Neural cell (in vitro differentiated cells): ENCODE results near the gene SART3.

ENCODE experiments used
- TF ChIP-seq, protein P1 (sequence below): fragments of 450-650 bp; IDR thresholded peaks from 2 replicates; pipeline ENCODE4 v1.5.1; 2014; ENCODE audit warnings: antibody characterized with exemption, mild to moderate bottlenecking, moderate library complexity; ENCODE audit not compliant: poor library complexity, severe bottlenecking
- TF ChIP-seq, protein P2 (sequence below): IDR thresholded peaks from 2 replicates; pipeline ENCODE4 v1.6.1; 2012; ENCODE audit warnings: borderline replicate concordance

DNA sequence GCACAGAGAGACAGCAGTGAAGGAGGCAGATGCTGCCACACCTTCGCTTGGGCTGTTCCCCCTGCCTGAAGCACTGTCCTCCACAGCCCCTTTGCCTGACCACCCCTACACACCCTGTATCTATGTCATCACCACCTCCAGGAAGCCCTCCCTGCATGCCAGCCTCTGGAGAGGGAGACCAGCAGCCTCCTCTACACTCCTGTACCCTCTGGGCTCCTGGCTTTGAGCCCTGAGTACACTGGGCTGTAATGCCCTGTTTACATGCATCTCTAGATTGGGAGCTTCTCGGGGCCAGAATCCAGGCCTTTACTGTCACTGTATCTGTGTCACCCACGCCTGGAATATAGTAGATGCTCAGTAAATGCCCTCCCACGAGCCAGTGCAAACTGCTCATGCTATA, 42.8 kb upstream of the SART3 start:
- TF ChIP-seq, protein P1, sequence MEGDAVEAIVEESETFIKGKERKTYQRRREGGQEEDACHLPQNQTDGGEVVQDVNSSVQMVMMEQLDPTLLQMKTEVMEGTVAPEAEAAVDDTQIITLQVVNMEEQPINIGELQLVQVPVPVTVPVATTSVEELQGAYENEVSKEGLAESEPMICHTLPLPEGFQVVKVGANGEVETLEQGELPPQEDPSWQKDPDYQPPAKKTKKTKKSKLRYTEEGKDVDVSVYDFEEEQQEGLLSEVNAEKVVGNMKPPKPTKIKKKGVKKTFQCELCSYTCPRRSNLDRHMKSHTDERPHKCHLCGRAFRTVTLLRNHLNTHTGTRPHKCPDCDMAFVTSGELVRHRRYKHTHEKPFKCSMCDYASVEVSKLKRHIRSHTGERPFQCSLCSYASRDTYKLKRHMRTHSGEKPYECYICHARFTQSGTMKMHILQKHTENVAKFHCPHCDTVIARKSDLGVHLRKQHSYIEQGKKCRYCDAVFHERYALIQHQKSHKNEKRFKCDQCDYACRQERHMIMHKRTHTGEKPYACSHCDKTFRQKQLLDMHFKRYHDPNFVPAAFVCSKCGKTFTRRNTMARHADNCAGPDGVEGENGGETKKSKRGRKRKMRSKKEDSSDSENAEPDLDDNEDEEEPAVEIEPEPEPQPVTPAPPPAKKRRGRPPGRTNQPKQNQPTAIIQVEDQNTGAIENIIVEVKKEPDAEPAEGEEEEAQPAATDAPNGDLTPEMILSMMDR = no peak
- TF ChIP-seq, protein P2, sequence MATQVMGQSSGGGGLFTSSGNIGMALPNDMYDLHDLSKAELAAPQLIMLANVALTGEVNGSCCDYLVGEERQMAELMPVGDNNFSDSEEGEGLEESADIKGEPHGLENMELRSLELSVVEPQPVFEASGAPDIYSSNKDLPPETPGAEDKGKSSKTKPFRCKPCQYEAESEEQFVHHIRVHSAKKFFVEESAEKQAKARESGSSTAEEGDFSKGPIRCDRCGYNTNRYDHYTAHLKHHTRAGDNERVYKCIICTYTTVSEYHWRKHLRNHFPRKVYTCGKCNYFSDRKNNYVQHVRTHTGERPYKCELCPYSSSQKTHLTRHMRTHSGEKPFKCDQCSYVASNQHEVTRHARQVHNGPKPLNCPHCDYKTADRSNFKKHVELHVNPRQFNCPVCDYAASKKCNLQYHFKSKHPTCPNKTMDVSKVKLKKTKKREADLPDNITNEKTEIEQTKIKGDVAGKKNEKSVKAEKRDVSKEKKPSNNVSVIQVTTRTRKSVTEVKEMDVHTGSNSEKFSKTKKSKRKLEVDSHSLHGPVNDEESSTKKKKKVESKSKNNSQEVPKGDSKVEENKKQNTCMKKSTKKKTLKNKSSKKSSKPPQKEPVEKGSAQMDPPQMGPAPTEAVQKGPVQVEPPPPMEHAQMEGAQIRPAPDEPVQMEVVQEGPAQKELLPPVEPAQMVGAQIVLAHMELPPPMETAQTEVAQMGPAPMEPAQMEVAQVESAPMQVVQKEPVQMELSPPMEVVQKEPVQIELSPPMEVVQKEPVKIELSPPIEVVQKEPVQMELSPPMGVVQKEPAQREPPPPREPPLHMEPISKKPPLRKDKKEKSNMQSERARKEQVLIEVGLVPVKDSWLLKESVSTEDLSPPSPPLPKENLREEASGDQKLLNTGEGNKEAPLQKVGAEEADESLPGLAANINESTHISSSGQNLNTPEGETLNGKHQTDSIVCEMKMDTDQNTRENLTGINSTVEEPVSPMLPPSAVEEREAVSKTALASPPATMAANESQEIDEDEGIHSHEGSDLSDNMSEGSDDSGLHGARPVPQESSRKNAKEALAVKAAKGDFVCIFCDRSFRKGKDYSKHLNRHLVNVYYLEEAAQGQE = no peak
